ENCODE results near the gene CDK14. TPM values are rescaled to one million over a fixed set of nuclear protein-coding genes. Genes with fewer than 3 reads are reported as not detected.

CDK14 gene
- total and polyA plus RNA-seq, 10 of the 15 experiments (the other 5 are each of a cell fraction or from before 2014, with no cell fraction given) = 6.5 to 61.3 (median 24.2) TPM

- 0 out of 2 replicates have a peak, but pooled peaks have one; percentile 12 for TF ChIP-seq ZNF687 (IDR thresholded peaks at IDR 0.05)
- peak; percentile 75 for TF ChIP-seq BCL11A (IDR thresholded peaks at IDR 0.05; ENCODE audit: low read depth, low read length)
- 0 out of 2 replicates have a peak, but pooled peaks have one; percentile 37 for TF ChIP-seq YY1 (IDR thresholded peaks at IDR 0.05; ENCODE audit: low read depth, low read length)
- TF ChIP-seq ZNF592 (IDR thresholded peaks at IDR 0.05) = no peak
- TF ChIP-seq NR2C1 (IDR thresholded peaks at IDR 0.05) = no peak
Observed at GRCh38 chr7:90931986-90932916, 336.1 kb downstream of the CDK14 start (continued).

Data from GM12878 (cell line).